ENCODE results near the gene PCSK9. TPM values are rescaled to one million over a fixed set of nuclear protein-coding genes. Genes with fewer than 3 reads are reported as not detected.
"Not testable (repeated sequence)": the region's sequence is repeated elsewhere in the genome, so short reads cannot be mapped to it uniquely, and the experiment has no call there.

PCSK9 gene
- total RNA-seq, 1 donor from 2014 or later = 0.07 TPM

- peaks cover 85% of the 10 kb centered on the region for H3K36me3 Mint-ChIP-seq (ENCODE audit: low read depth)
- peak overlapping the region; percentile 51 for H3K27ac Mint-ChIP-seq
- H3K4me3 Mint-ChIP-seq (ENCODE audit: low read depth) = no peak overlapping the region
- intact Hi-C loops (cut with micrococcal nuclease) = no loop called here
- H3K9me3 Mint-ChIP-seq = no peaks in the 10 kb centered on the region
- H3K27me3 Mint-ChIP-seq (ENCODE audit: low read depth) = no peaks in the 10 kb centered on the region
- no peak for DNase-seq (ENCODE audit: low spot score)
- peaks cover 7% of the 10 kb centered on the region for H3K4me1 Mint-ChIP-seq (ENCODE audit: low read depth)
These were observed 48.1 kb downstream of the PCSK9 start for GRCh38 chr1:55087439-55087838.

- no peak for DNase-seq (ENCODE audit: low spot score)
- intact Hi-C loops (cut with micrococcal nuclease) = no loop called here
- Mint-ChIP-seq H3K36me3 (ENCODE audit: low read depth) (peaks cover 84% of the 10 kb centered on the region), H3K4me3 (ENCODE audit: low read depth) (no peak overlapping the region), H3K9me3 (no peaks in the 10 kb centered on the region), H3K4me1 (ENCODE audit: low read depth) (peaks cover 7% of the 10 kb centered on the region), H3K27me3 (ENCODE audit: low read depth) (no peaks in the 10 kb centered on the region), H3K27ac (peak overlapping the region; percentile 36)
These were observed 49.1 kb downstream of the PCSK9 start for GRCh38 chr1:55088413-55088812.

DNA sequence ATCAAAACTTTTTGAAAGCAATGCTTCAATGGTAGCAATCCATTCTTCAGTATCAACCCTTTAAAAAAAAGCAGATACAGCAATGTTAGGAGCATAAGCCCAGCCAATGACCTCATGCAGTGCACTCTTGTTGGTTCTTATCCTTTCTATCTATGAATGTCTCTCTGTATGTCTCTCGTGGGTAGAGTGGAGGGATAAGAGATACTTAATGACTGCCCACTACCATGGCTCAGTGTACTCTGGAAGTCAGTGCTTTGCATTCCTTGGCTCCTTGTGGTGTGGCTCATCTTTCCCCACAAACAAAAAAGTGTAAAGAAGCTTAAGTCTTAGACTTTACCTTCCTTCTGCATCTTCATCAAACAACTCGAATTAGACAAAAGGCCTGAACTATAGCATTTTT lies 50.3 kb downstream of the PCSK9 start:
- Mint-ChIP-seq H3K9me3 (no peaks in the 10 kb centered on the region), H3K4me1 (ENCODE audit: low read depth) (peaks cover 7% of the 10 kb centered on the region), H3K27ac (no peak overlapping the region), H3K36me3 (ENCODE audit: low read depth) (peaks cover 83% of the 10 kb centered on the region), H3K27me3 (ENCODE audit: low read depth) (no peaks in the 10 kb centered on the region), H3K4me3 (ENCODE audit: low read depth) (no peak overlapping the region)
- intact Hi-C loops (cut with micrococcal nuclease) = no loop called here
- DNase-seq (ENCODE audit: low spot score) = no peak

- H3K27me3 Mint-ChIP-seq (ENCODE audit: low read depth) = no peaks in the 10 kb centered on the region
- peaks cover 88% of the 10 kb centered on the region for H3K36me3 Mint-ChIP-seq (ENCODE audit: low read depth)
- intact Hi-C loops (cut with micrococcal nuclease) = no loop called here
- no peak for DNase-seq (ENCODE audit: low spot score)
- no peak overlapping the region for H3K4me3 Mint-ChIP-seq (ENCODE audit: low read depth)
- H3K27ac Mint-ChIP-seq = no peak overlapping the region
- no peaks in the 10 kb centered on the region for H3K9me3 Mint-ChIP-seq
- H3K4me1 Mint-ChIP-seq (ENCODE audit: low read depth) = peaks cover 7% of the 10 kb centered on the region
These were observed 53.1 kb downstream of the PCSK9 start for GRCh38 chr1:55092475-55092874.

- H3K4me3 Mint-ChIP-seq (ENCODE audit: low read depth) = no peak overlapping the region
These were observed 55.7 kb downstream of the PCSK9 start for GRCh38 chr1:55095095-55095494.

DNA sequence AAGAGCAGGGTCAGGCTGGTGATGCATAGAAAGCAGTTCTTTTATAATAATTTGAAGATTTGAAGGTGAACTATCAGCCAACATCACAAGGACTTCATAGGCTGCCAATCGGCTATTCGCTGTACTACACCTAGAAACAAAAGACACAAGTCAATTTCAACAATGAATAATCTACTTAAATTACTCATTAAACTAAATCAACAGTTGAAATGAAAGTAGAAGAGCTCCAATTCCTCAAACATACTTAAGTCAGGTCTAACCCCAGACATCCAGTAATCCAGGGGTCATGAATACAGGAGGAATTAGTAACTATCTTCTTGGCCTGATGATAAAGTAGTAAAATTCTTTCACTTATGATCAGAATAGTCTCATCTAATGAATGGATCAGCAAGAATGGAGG lies 64.5 kb downstream of the PCSK9 start:
- Mint-ChIP-seq H3K27me3 (ENCODE audit: low read depth) (no peaks in the 10 kb centered on the region), H3K27ac (no peak overlapping the region), H3K9me3 (no peaks in the 10 kb centered on the region), H3K4me1 (ENCODE audit: low read depth) (no peaks in the 10 kb centered on the region), H3K4me3 (ENCODE audit: low read depth) (no peak overlapping the region), H3K36me3 (ENCODE audit: low read depth) (peaks cover 80% of the 10 kb centered on the region)
- DNase-seq (ENCODE audit: low spot score) = no peak
- intact Hi-C loops (cut with micrococcal nuclease) = no loop called here

More at GRCh38 chr1:55095095-55095494, 55.7 kb downstream of the PCSK9 start:
- Mint-ChIP-seq H3K27me3 (ENCODE audit: low read depth) (no peaks in the 10 kb centered on the region), H3K27ac (no peak overlapping the region), H3K9me3 (no peaks in the 10 kb centered on the region), H3K4me1 (ENCODE audit: low read depth) (no peaks in the 10 kb centered on the region), H3K36me3 (ENCODE audit: low read depth) (peaks cover 88% of the 10 kb centered on the region)
- DNase-seq (ENCODE audit: low spot score) = no peak
- intact Hi-C loops (cut with micrococcal nuclease) = no loop called here

GRCh38 chr1:55107101-55107500 lies 67.8 kb downstream of the PCSK9 start:
- Mint-ChIP-seq H3K4me3 (ENCODE audit: low read depth) (no peak overlapping the region), H3K36me3 (ENCODE audit: low read depth) (peaks cover 82% of the 10 kb centered on the region), H3K27me3 (ENCODE audit: low read depth) (no peaks in the 10 kb centered on the region), H3K9me3 (peaks cover under 1% of the 10 kb centered on the region), H3K27ac (no peak overlapping the region), H3K4me1 (ENCODE audit: low read depth) (no peaks in the 10 kb centered on the region)
- intact Hi-C loops (cut with micrococcal nuclease) = no loop called here
- DNase-seq (ENCODE audit: low spot score) = no peak

DNA sequence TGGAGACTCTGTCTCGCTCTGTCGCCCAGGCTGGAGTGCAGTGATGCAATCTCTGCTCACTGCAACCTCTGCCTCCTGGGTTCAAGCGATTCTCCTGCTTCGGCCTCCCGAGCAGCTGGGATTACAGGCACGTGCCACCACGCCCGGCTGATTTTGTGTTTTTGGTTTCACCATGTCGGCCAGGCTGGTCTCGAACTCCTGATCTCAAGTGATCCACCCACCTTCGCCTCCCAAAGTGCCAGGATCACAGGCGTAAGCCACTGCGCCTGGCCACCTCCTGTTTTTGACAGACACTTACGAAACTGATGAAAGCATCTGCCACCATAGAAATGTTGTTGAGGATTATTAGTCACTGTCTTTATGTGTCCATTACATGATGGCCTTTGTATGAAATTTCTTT lies 69.7 kb downstream of the PCSK9 start:
- intact Hi-C loops (cut with micrococcal nuclease); H3K4me1 Mint-ChIP-seq (ENCODE audit: low read depth); H3K27me3 Mint-ChIP-seq (ENCODE audit: low read depth); H3K4me3 Mint-ChIP-seq (ENCODE audit: low read depth); H3K27ac Mint-ChIP-seq; DNase-seq (ENCODE audit: low spot score): not testable (repeated sequence)
- Mint-ChIP-seq H3K36me3 (ENCODE audit: low read depth) (peaks cover 85% of the 10 kb centered on the region), H3K9me3 (peaks cover 19% of the 10 kb centered on the region)

Other genes with a start within 250 kb of the PCSK9 start
- gene TTC22, start 238.2 kb upstream of the PCSK9 start, total RNA-seq = 0.76 and 1.3 TPM in 2 replicates
- 223 and 231 TPM in 2 replicates for gene DHCR24, start 152.4 kb upstream of the PCSK9 start, total RNA-seq
- gene TMEM61, start 58.9 kb upstream of the PCSK9 start, total RNA-seq = 0.16 TPM in 1 of 2 replicates, not detected in the other
- not detected in 2 replicates for gene BSND, start 40.6 kb upstream of the PCSK9 start, total RNA-seq
- gene USP24, start 175.8 kb downstream of the PCSK9 start, total RNA-seq = 42.6 and 44.0 TPM in 2 replicates

Measured in activated T-helper 2 cell treated with anti-CD3 and anti-CD28 coated beads, Interferon-gamma antibody, Interleukin-2, Interleukin-4, amounts not matched to agents 10 μg/mL and 5 μg/mL and 100 μg/mL, durations not matched to agents 14 hours and 24 hours and 36 hours (primary cell).